A673 (cell line): ENCODE results near the gene TPST1. TPM values are rescaled to one million over a fixed set of nuclear protein-coding genes. Genes with fewer than 3 reads are reported as not detected.

Source experiments
- BruUV-seq: library from RNA; stranded (reverse); fragments of 400-500 nt; replicated peaks from 2 replicates; lab custom pipeline; 2021; lab: Mats Ljungman, UMichigan
- CTCF ChIA-PET: fragments of 300-600 bp; sonication (Branson Sonifier 250); formaldehyde crosslinking; loops from one replicate; lab custom pipeline; 2022; ENCODE audit warnings: antibody characterized with exemption; lab: Charles Lee
- POLR2A ChIA-PET: fragments of 300-600 bp; sonication (Branson Sonifier 250); formaldehyde crosslinking; loops from one replicate; lab custom pipeline; 2022; ENCODE audit warnings: antibody characterized with exemption; ENCODE audit not compliant: low non-redundant PET; lab: Charles Lee
- DNase-seq: peaks from one replicate; pipeline ENCODE4 v3.0.0-alpha.2; 2015; ENCODE audit warnings: low spot score
- H3K27ac ChIP-seq: fragments of 200-600 bp; sonication (generic); 2 replicates; pipeline ENCODE4 v1.5.1; 2016; ENCODE audit warnings: mixed run types, low read depth, mild to moderate bottlenecking, mixed read lengths, antibody characterized with exemption, low read length; ENCODE audit not compliant: poor library complexity, severe bottlenecking
- H3K27me3 ChIP-seq: fragments of 200-600 bp; sonication (generic); replicated peaks from 2 replicates; pipeline ENCODE4 v1.6.1; 2017; ENCODE audit warnings: mixed run types, low read depth, mild to moderate bottlenecking, mixed read lengths, antibody characterized with exemption, low read length; ENCODE audit not compliant: insufficient read depth, poor library complexity
- H3K36me3 ChIP-seq: fragments of 200-600 bp; sonication (generic); 2 replicates; pipeline ENCODE4 v1.6.1; 2016; ENCODE audit warnings: mixed run types, mild to moderate bottlenecking, mixed read lengths, antibody characterized with exemption, low read length; ENCODE audit not compliant: insufficient read depth, poor library complexity, severe bottlenecking
- H3K4me1 ChIP-seq: fragments of 200-600 bp; sonication (generic); 2 replicates; pipeline ENCODE4 v1.6.1; 2017; ENCODE audit warnings: mixed run types, mild to moderate bottlenecking, mixed read lengths, antibody characterized with exemption, low read length; ENCODE audit not compliant: insufficient read depth, poor library complexity, severe bottlenecking
- H3K4me3 ChIP-seq: fragments of 200-600 bp; sonication (generic); 2 replicates; pipeline ENCODE4 v1.5.1; 2016; ENCODE audit warnings: low read depth, mixed run types, mild to moderate bottlenecking, mixed read lengths, low read length; ENCODE audit not compliant: poor library complexity, severe bottlenecking
- H3K9me3 ChIP-seq: fragments of 200-600 bp; sonication (generic); 2 replicates; pipeline ENCODE4 v1.6.1; 2016; ENCODE audit warnings: mixed run types, low read depth, mild to moderate bottlenecking, mixed read lengths, antibody characterized with exemption, low read length; ENCODE audit not compliant: poor library complexity, severe bottlenecking
- EZH2 ChIP-seq: fragments of 200-600 bp; sonication (generic); IDR thresholded peaks from 2 replicates; pipeline ENCODE4 v1.6.1; 2017; ENCODE audit warnings: borderline replicate concordance, low read depth, mild to moderate bottlenecking, mixed read lengths, antibody characterized with exemption, low read length; ENCODE audit not compliant: poor library complexity, severe bottlenecking
- intact Hi-C: fragments of 100-400 bp; cut with micrococcal nuclease; formaldehyde crosslinking; loops from one replicate; pipeline ENCODE4 v1.10.0; 2022; ENCODE audit not compliant: unreplicated experiment
- total RNA-seq: library from RNA; stranded (reverse); gene quantifications from 2 replicates; pipeline ENCODE4 v1.2.3, GENCODE V29; 2021
- TF ChIP-seq, protein P1 (sequence below): fragments of 300-800, 200-600 bp; sonication (generic); conservative IDR thresholded peaks from 2 replicates; pipeline ENCODE4 v1.5.1; 2017; ENCODE audit warnings: low read depth, mild to moderate bottlenecking, antibody characterized with exemption, low read length, moderate library complexity, mixed read lengths

Gene TPST1
- total RNA-seq, 1 experiment from 2014 or later: 8.0 TPM

DNA sequence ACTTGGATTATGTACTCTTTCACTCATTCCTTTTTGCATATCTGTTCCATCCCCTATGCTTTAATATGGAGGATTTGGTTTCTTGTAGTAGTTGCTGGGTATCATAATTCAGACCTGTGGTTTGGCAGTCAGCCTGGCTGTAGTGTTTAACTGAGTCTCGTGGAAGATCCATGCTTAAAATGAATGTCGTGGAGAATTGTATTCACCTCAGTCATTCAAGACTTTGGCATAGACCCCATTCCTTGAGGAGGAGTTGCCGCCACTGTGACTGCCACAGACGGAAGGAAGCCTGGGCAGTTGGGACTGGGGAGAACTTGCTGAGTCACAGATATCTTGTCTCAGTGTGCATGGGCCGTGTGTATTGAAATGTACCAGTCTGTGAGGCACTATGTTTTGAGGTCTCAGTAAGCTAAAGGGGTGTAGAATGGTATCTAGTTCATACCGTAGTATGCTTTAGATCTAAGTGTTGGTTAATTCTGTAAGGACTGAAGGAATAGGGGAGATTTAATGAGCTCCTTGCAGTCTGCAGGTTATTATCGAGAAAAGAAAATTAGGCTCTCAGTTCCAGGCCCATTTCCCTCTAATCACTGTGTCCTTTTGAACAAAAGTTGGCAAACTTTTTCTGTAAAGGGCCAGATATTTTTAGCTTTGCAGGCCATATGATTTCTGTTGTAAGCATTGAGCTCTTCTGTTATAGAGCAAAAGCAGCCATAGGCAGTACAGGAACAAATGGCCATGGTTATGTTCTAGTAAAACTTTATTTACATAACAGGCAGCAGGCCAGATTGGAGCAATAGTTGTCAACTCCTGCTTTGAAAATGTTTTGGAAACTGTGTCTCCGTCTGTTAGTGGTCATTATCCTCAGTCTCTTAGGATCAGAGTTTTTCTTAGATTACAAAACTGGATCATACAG is 76.8 kb downstream of the TPST1 start:
- H3K4me3 ChIP-seq: no peak overlapping the region
- no peak for TF ChIP-seq EZH2
- TF ChIP-seq, protein P1, sequence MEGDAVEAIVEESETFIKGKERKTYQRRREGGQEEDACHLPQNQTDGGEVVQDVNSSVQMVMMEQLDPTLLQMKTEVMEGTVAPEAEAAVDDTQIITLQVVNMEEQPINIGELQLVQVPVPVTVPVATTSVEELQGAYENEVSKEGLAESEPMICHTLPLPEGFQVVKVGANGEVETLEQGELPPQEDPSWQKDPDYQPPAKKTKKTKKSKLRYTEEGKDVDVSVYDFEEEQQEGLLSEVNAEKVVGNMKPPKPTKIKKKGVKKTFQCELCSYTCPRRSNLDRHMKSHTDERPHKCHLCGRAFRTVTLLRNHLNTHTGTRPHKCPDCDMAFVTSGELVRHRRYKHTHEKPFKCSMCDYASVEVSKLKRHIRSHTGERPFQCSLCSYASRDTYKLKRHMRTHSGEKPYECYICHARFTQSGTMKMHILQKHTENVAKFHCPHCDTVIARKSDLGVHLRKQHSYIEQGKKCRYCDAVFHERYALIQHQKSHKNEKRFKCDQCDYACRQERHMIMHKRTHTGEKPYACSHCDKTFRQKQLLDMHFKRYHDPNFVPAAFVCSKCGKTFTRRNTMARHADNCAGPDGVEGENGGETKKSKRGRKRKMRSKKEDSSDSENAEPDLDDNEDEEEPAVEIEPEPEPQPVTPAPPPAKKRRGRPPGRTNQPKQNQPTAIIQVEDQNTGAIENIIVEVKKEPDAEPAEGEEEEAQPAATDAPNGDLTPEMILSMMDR: no peak
- H3K9me3 ChIP-seq: no peaks in the 10 kb centered on the region
- peak; percentile 63 for DNase-seq
- H3K4me1 ChIP-seq: peaks cover 13% of the 10 kb centered on the region
- no peaks in the 10 kb centered on the region for H3K27me3 ChIP-seq
- CTCF ChIA-PET: no interaction called here
- POLR2A ChIA-PET: no interaction called here
- BruUV-seq: no TSS peak
- intact Hi-C loops: no loop called here
- H3K27ac ChIP-seq: peak overlapping the region; percentile 29
- H3K36me3 ChIP-seq: no peaks in the 10 kb centered on the region

- intact Hi-C loops: no loop called here
- ChIA-PET POLR2A (no interaction called here), CTCF (no interaction called here)
- no peaks in the 10 kb centered on the region for H3K27me3 ChIP-seq
- H3K27ac ChIP-seq: peak overlapping the region; percentile 29
- no TSS peak for BruUV-seq
- H3K36me3 ChIP-seq: no peaks in the 10 kb centered on the region
- TF ChIP-seq, protein P1: no peak
- no peak for TF ChIP-seq EZH2
- H3K4me3 ChIP-seq: no peak overlapping the region
- DNase-seq: no peak
- H3K4me1 ChIP-seq: peaks cover 13% of the 10 kb centered on the region
- H3K9me3 ChIP-seq: no peaks in the 10 kb centered on the region
Observed at GRCh38 chr7:66282591-66282935, 77.4 kb downstream of the TPST1 start.

- DNase-seq: peak; percentile 30
- no peaks in the 10 kb centered on the region for H3K27me3 ChIP-seq
- ChIA-PET POLR2A (no interaction called here), CTCF (no interaction called here)
- BruUV-seq: no TSS peak
- no peak for TF ChIP-seq EZH2
- TF ChIP-seq, protein P1: no peak
- no peak overlapping the region for H3K27ac ChIP-seq
- no peaks in the 10 kb centered on the region for H3K9me3 ChIP-seq
- intact Hi-C loops: no loop called here
- H3K36me3 ChIP-seq: no peaks in the 10 kb centered on the region
- H3K4me3 ChIP-seq: no peak overlapping the region
- H3K4me1 ChIP-seq: peaks cover 13% of the 10 kb centered on the region
Observed at GRCh38 chr7:66283003-66283920, 78.1 kb downstream of the TPST1 start.
